NCI-H1436 (cell line): Measurements from ENCODE around the gene DDT.
"Not testable (repeated sequence)": the region's sequence is repeated elsewhere in the genome, so short reads cannot be mapped to it uniquely, and the experiment has no call there.

Experiments used
- DNase-seq: peaks from one replicate; lab custom pipeline; 2025; lab: John Stamatoyannopoulos, UW

The DDT gene

GRCh38 chr22:23989583-23990244, 15.5 kb upstream of the DDT start:
- DNase-seq, result not testable (repeated sequence)

- not testable (repeated sequence) for DNase-seq
Measured at GRCh38 chr22:23986538-23987178, 12.4 kb upstream of the DDT start.

- not testable (repeated sequence) for DNase-seq
Measured at GRCh38 chr22:23986089-23986488, 11.8 kb upstream of the DDT start.

GRCh38 chr22:23984430-23984829, 10.2 kb upstream of the DDT start:
- no peak for DNase-seq

- not testable (repeated sequence) for DNase-seq
Measured at GRCh38 chr22:23980567-23980966, 6.3 kb upstream of the DDT start.

GRCh38 chr22:23979557-23980240, 5.5 kb upstream of the DDT start, which contains the start of gene GSTT2:
Gene GSTT2 (plus strand): TSS chr22:23980134.
- DNase-seq, result not testable (repeated sequence)

- DNase-seq, result not testable (repeated sequence)
Measured at GRCh38 chr22:23977304-23977703, 3.1 kb upstream of the DDT start.

- DNase-seq, result not testable (repeated sequence)
Measured at GRCh38 chr22:23974836-23975352, 653 bp upstream of the DDT start.

GRCh38 chr22:23971927-23972326, 2.3 kb downstream of the DDT start:
- not testable (repeated sequence) for DNase-seq

- DNase-seq, result no peak
Measured at GRCh38 chr22:23970816-23971486, 3.3 kb downstream of the DDT start.

- no peak for DNase-seq
Measured at GRCh38 chr22:23970201-23970641, 4.0 kb downstream of the DDT start.

- DNase-seq, result no peak
Measured at GRCh38 chr22:23969071-23969470, 5.2 kb downstream of the DDT start.

GRCh38 chr22:23966568-23966967, 7.7 kb downstream of the DDT start, which contains the start of gene DDTL:
Gene DDTL (plus strand): TSS chr22:23966888. CDS start chr22:23966915, 27 bp downstream.
- DNase-seq, result not testable (repeated sequence)

GRCh38 chr22:23966094-23966493, 8.1 kb downstream of the DDT start:
- not testable (repeated sequence) for DNase-seq

GRCh38 chr22:23961084-23961771, 13.0 kb downstream of the DDT start, which contains the start of gene GSTT2B:
Gene GSTT2B (minus strand): TSS chr22:23961195. CDS start chr22:23961131, 64 bp downstream.
- DNase-seq, result not testable (repeated sequence)

- peak; percentile 68 for DNase-seq
Measured at GRCh38 chr22:23956301-23956900, 17.8 kb downstream of the DDT start.

- not testable (repeated sequence) for DNase-seq
Measured at GRCh38 chr22:23955886-23956285, 18.4 kb downstream of the DDT start.

- DNase-seq, result not testable (repeated sequence)
Measured at GRCh38 chr22:23954991-23955305, 19.3 kb downstream of the DDT start.

- DNase-seq, result not testable (repeated sequence)
Measured at GRCh38 chr22:23954193-23954990, 19.8 kb downstream of the DDT start.

- not testable (repeated sequence) for DNase-seq
Measured at GRCh38 chr22:23953485-23953884, 20.8 kb downstream of the DDT start.
